Activated T-helper 1 cell treated with anti-CD3 and anti-CD28 coated beads, Interleukin-12 subunit alpha, Interleukin-12 subunit beta, Interleukin-2, Interleukin-4 antibody, amounts not matched to agents 30 ng/mL and 10 ng/mL and 1 ng/mL, durations not matched to agents 14 hours and 24 hours and 36 hours (primary cell): Measurements from ENCODE around the gene NRXN3. TPM values are rescaled to one million over a fixed set of nuclear protein-coding genes. Genes with fewer than 3 reads are reported as not detected.
A peak's percentile ranks its signal among the peaks of the same experiment; 100 is the strongest.

ENCODE experiments used
- DNase-seq: peaks from one replicate; pipeline ENCODE4 v3.0.0; 2021; ENCODE audit warnings: low spot score
- H3K27ac Mint-ChIP-seq: one replicate; pipeline ENCODE4 v1.8.0; 2021; ENCODE audit warnings: mild to moderate bottlenecking, mixed read lengths
- H3K27me3 Mint-ChIP-seq: one replicate; pipeline ENCODE4 v1.8.0; 2022; ENCODE audit warnings: mild to moderate bottlenecking, moderate library complexity, mixed read lengths; ENCODE audit not compliant: insufficient read depth
- H3K36me3 Mint-ChIP-seq: one replicate; pipeline ENCODE4 v1.8.0; 2021; ENCODE audit warnings: low read depth, mixed read lengths
- H3K4me1 Mint-ChIP-seq: one replicate; pipeline ENCODE4 v1.8.0; 2021; ENCODE audit warnings: low read depth, mixed read lengths
- H3K4me3 Mint-ChIP-seq: one replicate; pipeline ENCODE4 v1.8.0; 2021; ENCODE audit warnings: mild to moderate bottlenecking, moderate library complexity, mixed read lengths
- H3K9me3 Mint-ChIP-seq: one replicate; pipeline ENCODE4 v1.8.0; 2021; ENCODE audit warnings: mixed read lengths
- intact Hi-C: fragments of 100-400 bp; cut with micrococcal nuclease; formaldehyde crosslinking; loops from one replicate; pipeline ENCODE4 v1.15.1; 2024
- total RNA-seq: library from RNA; stranded (reverse); gene quantifications from 2 replicates; pipeline ENCODE4 v1.2.3, GENCODE V29; 2022

Gene NRXN3
- total RNA-seq, 1 donor from 2014 or later: not detected

GRCh38 chr14:78227248-78228077 is 57.3 kb downstream of the NRXN3 start:
- H3K9me3 Mint-ChIP-seq: peaks cover 3% of the 10 kb centered on the region
- peaks cover under 1% of the 10 kb centered on the region for H3K27me3 Mint-ChIP-seq
- no peaks in the 10 kb centered on the region for H3K36me3 Mint-ChIP-seq
- no peaks in the 10 kb centered on the region for H3K4me1 Mint-ChIP-seq
- DNase-seq: no peak
- intact Hi-C loops: no loop called here
- no peak overlapping the region for H3K27ac Mint-ChIP-seq
- H3K4me3 Mint-ChIP-seq: no peak overlapping the region

- Mint-ChIP-seq H3K4me3 (no peak overlapping the region), H3K27ac (no peak overlapping the region), H3K4me1 (no peaks in the 10 kb centered on the region), H3K9me3 (peaks cover 3% of the 10 kb centered on the region), H3K36me3 (no peaks in the 10 kb centered on the region), H3K27me3 (peaks cover 1% of the 10 kb centered on the region)
- intact Hi-C loops: no loop called here
- no peak for DNase-seq
Observed at GRCh38 chr14:78228702-78229327, 58.6 kb downstream of the NRXN3 start.

- Mint-ChIP-seq H3K4me1 (no peaks in the 10 kb centered on the region), H3K36me3 (no peaks in the 10 kb centered on the region), H3K4me3 (no peak overlapping the region), H3K27me3 (peaks cover 1% of the 10 kb centered on the region), H3K27ac (no peak overlapping the region), H3K9me3 (no peaks in the 10 kb centered on the region)
- intact Hi-C loops: no loop called here
- DNase-seq: no peak
Observed at GRCh38 chr14:78232231-78233000, 62.2 kb downstream of the NRXN3 start.

- DNase-seq: no peak
- Mint-ChIP-seq H3K4me1 (no peaks in the 10 kb centered on the region), H3K27me3 (no peaks in the 10 kb centered on the region), H3K36me3 (no peaks in the 10 kb centered on the region), H3K27ac (no peak overlapping the region), H3K4me3 (no peak overlapping the region), H3K9me3 (no peaks in the 10 kb centered on the region)
- intact Hi-C loops: no loop called here
Observed at GRCh38 chr14:78238141-78238540, 68.0 kb downstream of the NRXN3 start.

GRCh38 chr14:78240567-78240966 is 70.4 kb downstream of the NRXN3 start:
- no peak for DNase-seq
- Mint-ChIP-seq H3K4me3 (no peak overlapping the region), H3K9me3 (no peaks in the 10 kb centered on the region), H3K4me1 (no peaks in the 10 kb centered on the region), H3K27me3 (peaks cover 2% of the 10 kb centered on the region), H3K36me3 (no peaks in the 10 kb centered on the region), H3K27ac (no peak overlapping the region)
- intact Hi-C loops: no loop called here

- Mint-ChIP-seq H3K4me3 (no peak overlapping the region), H3K27ac (no peak overlapping the region), H3K36me3 (no peaks in the 10 kb centered on the region), H3K27me3 (peaks cover 2% of the 10 kb centered on the region), H3K4me1 (no peaks in the 10 kb centered on the region), H3K9me3 (no peaks in the 10 kb centered on the region)
- no peak for DNase-seq
- intact Hi-C loops: no loop called here
Observed at GRCh38 chr14:78242086-78242485, 71.9 kb downstream of the NRXN3 start.

GRCh38 chr14:78243187-78243586 is 73.0 kb downstream of the NRXN3 start:
- intact Hi-C loops: no loop called here
- H3K27ac Mint-ChIP-seq: no peak overlapping the region
- DNase-seq: no peak
- H3K4me3 Mint-ChIP-seq: no peak overlapping the region
- H3K4me1 Mint-ChIP-seq: no peaks in the 10 kb centered on the region
- H3K9me3 Mint-ChIP-seq: no peaks in the 10 kb centered on the region
- no peaks in the 10 kb centered on the region for H3K36me3 Mint-ChIP-seq
- H3K27me3 Mint-ChIP-seq: peaks cover 2% of the 10 kb centered on the region

GRCh38 chr14:78245238-78245637 is 75.1 kb downstream of the NRXN3 start:
- Mint-ChIP-seq H3K36me3 (no peaks in the 10 kb centered on the region), H3K27ac (no peak overlapping the region), H3K4me1 (no peaks in the 10 kb centered on the region), H3K27me3 (peaks cover 2% of the 10 kb centered on the region), H3K9me3 (no peaks in the 10 kb centered on the region), H3K4me3 (no peak overlapping the region)
- no peak for DNase-seq
- intact Hi-C loops: no loop called here

- Mint-ChIP-seq H3K9me3 (no peaks in the 10 kb centered on the region), H3K27me3 (peaks cover 2% of the 10 kb centered on the region), H3K27ac (no peak overlapping the region), H3K4me3 (no peak overlapping the region), H3K4me1 (no peaks in the 10 kb centered on the region), H3K36me3 (no peaks in the 10 kb centered on the region)
- no peak for DNase-seq
- intact Hi-C loops: no loop called here
Observed at GRCh38 chr14:78248501-78249090, 78.4 kb downstream of the NRXN3 start.

GRCh38 chr14:78251308-78251707 is 81.1 kb downstream of the NRXN3 start:
- no peak overlapping the region for H3K4me3 Mint-ChIP-seq
- peaks cover 7% of the 10 kb centered on the region for H3K4me1 Mint-ChIP-seq
- no peak overlapping the region for H3K27ac Mint-ChIP-seq
- intact Hi-C loops: no loop called here
- no peaks in the 10 kb centered on the region for H3K27me3 Mint-ChIP-seq
- DNase-seq: no peak
- H3K36me3 Mint-ChIP-seq: no peaks in the 10 kb centered on the region
- H3K9me3 Mint-ChIP-seq: peaks cover 4% of the 10 kb centered on the region

GRCh38 chr14:78253986-78254385 is 83.8 kb downstream of the NRXN3 start:
- no peak for DNase-seq
- Mint-ChIP-seq H3K4me1 (peaks cover 7% of the 10 kb centered on the region), H3K36me3 (no peaks in the 10 kb centered on the region), H3K4me3 (no peak overlapping the region), H3K27me3 (no peaks in the 10 kb centered on the region), H3K9me3 (peaks cover 4% of the 10 kb centered on the region), H3K27ac (no peak overlapping the region)
- intact Hi-C loops: no loop called here

GRCh38 chr14:78254911-78255461 is 84.8 kb downstream of the NRXN3 start:
- intact Hi-C loops: no loop called here
- no peak for DNase-seq

More at GRCh38 chr14:78254911-78255461, 84.8 kb downstream of the NRXN3 start:
- Mint-ChIP-seq H3K36me3 (no peaks in the 10 kb centered on the region), H3K9me3 (peaks cover 4% of the 10 kb centered on the region), H3K27me3 (no peaks in the 10 kb centered on the region), H3K4me3 (no peak overlapping the region), H3K27ac (peak overlapping the region; percentile 72), H3K4me1 (peaks cover 7% of the 10 kb centered on the region)
